ENCODE data around the gene CNEP1R1. TPM values are rescaled to one million over a fixed set of nuclear protein-coding genes. Genes with fewer than 3 reads are reported as not detected.

Gene CNEP1R1
- total RNA-seq, 1 experiment from 2014 or later, result 18.5 TPM

GRCh38 chr16:50067290-50067853 lies 42.3 kb downstream of the CNEP1R1 start:
- no peak overlapping the region for H4K91ac ChIP-seq (ENCODE audit: insufficient read length, low read depth, low read length)
- no peak overlapping the region for H2BK20ac ChIP-seq (ENCODE audit: low read depth, low read length, poor library complexity, severe bottlenecking)
- no peak overlapping the region for H2BK15ac ChIP-seq (ENCODE audit: low read depth, low read length)
- no peak overlapping the region for H3K4ac ChIP-seq (ENCODE audit: low read depth, low read length)
- H3T11ph ChIP-seq (ENCODE audit: low read length), result no peak overlapping the region
- H3K27me3 ChIP-seq (ENCODE audit: insufficient read depth, low read length), result no peaks in the 10 kb centered on the region
- Mint-ChIP-seq H3K36me3 (ENCODE audit: insufficient read depth in 1 of 3, low read depth in 3 of 3) (peaks cover 6 to 23% (median 16%) of the 10 kb centered on the region in 3 experiments; a peak in 5 of 7 replicates), H3K9me3 (no peaks in the 10 kb centered on the region; a peak in 2 of 5 replicates), H3K4me1 (peaks cover 18 to 24% of the 10 kb centered on the region in 2 experiments), H3K27me3 (ENCODE audit: low read depth) (no peaks in the 10 kb centered on the region; the same call in 1 of the 2 replicates), H3K27ac (peak overlapping the region; percentile 30 to 83 (median 45); a peak in 5 of 7 replicates), H3K4me3 (peak overlapping the region; percentile 81 to 91)
- no CpG with 5 or more reads among the region's 3 CpGs for WGBS (ENCODE audit: extremely low coverage, insufficient read length, low lambda C conversion rate)
- no peak overlapping the region for H3K14ac ChIP-seq (ENCODE audit: insufficient read depth, low read length)
- no peak overlapping the region for H4K8ac ChIP-seq (replicated peaks; ENCODE audit: insufficient read length, low read depth, low read length)
- peak; percentile 58 for TF ChIP-seq CTCF (conservative IDR thresholded peaks at IDR 0.05)
- no peak overlapping the region for H3K18ac ChIP-seq (ENCODE audit: insufficient read length, low read depth, low read length)
- H4K5ac ChIP-seq (ENCODE audit: insufficient read length, low read depth, low read length), result no peak overlapping the region
- H3K79me1 ChIP-seq (ENCODE audit: insufficient read depth, low read depth, low read length, poor library complexity, severe bottlenecking), result peaks cover 9% of the 10 kb centered on the region
- no peaks in the 10 kb centered on the region for H4K20me1 ChIP-seq (ENCODE audit: control insufficient read depth, insufficient read depth, insufficient read length)
- no peaks in the 10 kb centered on the region for H3K4me1 ChIP-seq (ENCODE audit: insufficient read depth, low read length)
- H3K27ac ChIP-seq (ENCODE audit: insufficient read length, low read depth, low read length), result no peak overlapping the region
- H2BK12ac ChIP-seq (ENCODE audit: insufficient read length, low read depth, low read length), result no peak overlapping the region
- H3K56ac ChIP-seq (ENCODE audit: insufficient read length, low read depth, low read length), result no peak overlapping the region
- H3K79me2 ChIP-seq (ENCODE audit: insufficient read depth, low read length), result 0 out of 2 replicates have a peak, but pooled peaks cover 2% of the 10 kb centered on the region
- no peak overlapping the region for H2AK5ac ChIP-seq (ENCODE audit: insufficient read length, low read length)
- no peak overlapping the region for H3K23ac ChIP-seq (ENCODE audit: insufficient read length, low read depth, low read length)
- H3K9ac ChIP-seq (ENCODE audit: extremely low read depth, insufficient read length, low read length), result no peak overlapping the region
- H2BK120ac ChIP-seq (ENCODE audit: low read depth, low read length, poor library complexity, severe bottlenecking), result no peak overlapping the region
- H3K23me2 ChIP-seq (ENCODE audit: insufficient read length, low read depth, low read length, poor library complexity, severe bottlenecking), result peaks cover 10% of the 10 kb centered on the region
- no peak for DNase-seq
- H3K4me2 ChIP-seq (ENCODE audit: insufficient read depth, insufficient read length, low read length), result peak overlapping the region; percentile 91
- H3K9me3 ChIP-seq (ENCODE audit: control insufficient read depth, low read depth, low read length), result no peaks in the 10 kb centered on the region
- H2BK5ac ChIP-seq (ENCODE audit: insufficient read length, low read length), result no peak overlapping the region
- H2AFZ ChIP-seq (ENCODE audit: low read length), result no peak overlapping the region

Data from H9 (cell line).